CD14-positive monocyte (primary cell): Measurements from ENCODE around the gene EVX1. TPM values are rescaled to one million over a fixed set of nuclear protein-coding genes. Genes with fewer than 3 reads are reported as not detected.

Experiments
- DNase-seq, 3 donors: peaks; one replicate each; pipeline ENCODE4 v3.0.0-alpha.2; 2011 to 2022
- H2AFZ ChIP-seq: 2 replicates; pipeline ENCODE4 v1.6.0; 2012; ENCODE audit warnings: mild to moderate bottlenecking, low read depth, low read length, inconsistent platforms; ENCODE audit not compliant: insufficient read depth, poor library complexity, severe bottlenecking
- H3K27ac ChIP-seq, 2 donors: 1 replicate in 1 of 2; 2 replicates in 1 of 2; pipeline ENCODE4 v1.5.1; 2012 to 2013; ENCODE audit warnings: low read length in 2 of 2, control low read depth in 1 of 2, inconsistent platforms in 1 of 2, low read depth in 1 of 2, mild to moderate bottlenecking in 1 of 2
- H3K27me3 ChIP-seq, 2 donors: one replicate each; pipeline versions ENCODE4 v1.6.0 to v1.6.1; 2011 to 2013; ENCODE audit warnings: low read length in 2 of 2; ENCODE audit not compliant: control insufficient read depth in 2 of 2, insufficient read depth in 2 of 2
- H3K36me3 ChIP-seq, 2 donors: replicated peaks in 1 of 2; 1 replicate in 1 of 2; 2 replicates in 1 of 2; pipeline versions ENCODE4 v1.5.1 to v1.6.1; 2012 to 2013; ENCODE audit warnings: low read length in 2 of 2, control low read depth in 1 of 2, inconsistent platforms in 1 of 2, mild to moderate bottlenecking in 1 of 2; ENCODE audit not compliant: insufficient read depth in 2 of 2, control insufficient read depth in 1 of 2
- H3K4me1 ChIP-seq, 2 donors: 1 replicate in 1 of 2; 2 replicates in 1 of 2; pipeline versions ENCODE4 v1.5.1 to v1.6.1; 2012 to 2013; ENCODE audit warnings: low read length in 2 of 2, control low read depth in 1 of 2, inconsistent platforms in 1 of 2, mild to moderate bottlenecking in 1 of 2, moderate library complexity in 1 of 2; ENCODE audit not compliant: insufficient read depth in 2 of 2, control insufficient read depth in 1 of 2
- H3K4me2 ChIP-seq: replicated peaks from 2 replicates; pipeline ENCODE3; 2012; ENCODE audit warnings: low read length, moderate library complexity, mild to moderate bottlenecking; ENCODE audit not compliant: poor library complexity, severe bottlenecking; ENCODE audit errors: extremely low read depth
- H3K4me3 ChIP-seq, 3 experiments: fragments of 200-600 bp in 1 of 3; sonication (generic) in 1 of 3; replicated peaks in 1 of 3; 1 replicate in 2 of 3; 2 replicates in 1 of 3; pipeline ENCODE4 v1.5.1; 2011 to 2013; ENCODE audit warnings: low read length in 3 of 3, mild to moderate bottlenecking in 3 of 3, control low read depth in 2 of 3, low read depth in 2 of 3, inconsistent platforms in 1 of 3, moderate library complexity in 1 of 3
- H3K79me2 ChIP-seq: 2 replicates; pipeline ENCODE4 v1.6.0; 2012; ENCODE audit warnings: mild to moderate bottlenecking, control low read depth, inconsistent platforms, low read length, moderate library complexity; ENCODE audit not compliant: insufficient read depth
- H3K9ac ChIP-seq: 2 replicates; pipeline ENCODE4 v1.6.0; 2017; ENCODE audit warnings: low read length, mild to moderate bottlenecking; ENCODE audit not compliant: insufficient read depth, poor library complexity, severe bottlenecking
- H3K9me3 ChIP-seq, 2 donors: replicated peaks in 1 of 2; 1 replicate in 1 of 2; 2 replicates in 1 of 2; pipeline versions ENCODE4 v1.5.1 to v1.6.1; 2012 to 2013; ENCODE audit warnings: low read length in 2 of 2, control low read depth in 1 of 2; ENCODE audit not compliant: control insufficient read depth in 1 of 2, insufficient read depth in 1 of 2
- H4K20me1 ChIP-seq: 2 replicates; pipeline ENCODE4 v1.6.0; 2012; ENCODE audit warnings: mild to moderate bottlenecking, low read length, control low read depth, moderate library complexity; ENCODE audit not compliant: insufficient read depth
- H3K27ac Mint-ChIP-seq, 7 donors: one replicate each; pipeline ENCODE4 v1.8.0; 2020; ENCODE audit warnings: mild to moderate bottlenecking in 7 of 7, mixed read lengths in 7 of 7, moderate library complexity in 6 of 7, inconsistent platforms in 2 of 7
- H3K27me3 Mint-ChIP-seq, 3 donors: one replicate each; pipeline ENCODE4 v1.8.0; 2021 to 2022; ENCODE audit warnings: low read depth in 3 of 3, mild to moderate bottlenecking in 3 of 3, mixed read lengths in 3 of 3, moderate library complexity in 3 of 3, inconsistent platforms in 1 of 3
- H3K36me3 Mint-ChIP-seq, 2 donors: one replicate each; pipeline ENCODE4 v1.8.0; 2020; ENCODE audit warnings: mixed read lengths in 2 of 2, inconsistent platforms in 1 of 2, mild to moderate bottlenecking in 1 of 2
- H3K4me1 Mint-ChIP-seq: one replicate; pipeline ENCODE4 v1.8.0; 2020; ENCODE audit warnings: mild to moderate bottlenecking, mixed read lengths
- H3K4me3 Mint-ChIP-seq, 2 donors: one replicate each; pipeline ENCODE4 v1.8.0; 2020; ENCODE audit warnings: mild to moderate bottlenecking in 2 of 2, mixed read lengths in 2 of 2, moderate library complexity in 1 of 2
- H3K9me3 Mint-ChIP-seq, 7 donors: one replicate each; pipeline ENCODE4 v1.8.0; 2020 to 2022; ENCODE audit warnings: mixed read lengths in 7 of 7, mild to moderate bottlenecking in 6 of 7, moderate library complexity in 6 of 7, inconsistent platforms in 2 of 7
- WGBS: methylation state at CpG from one replicate; pipeline ENCODE4 v1.1.5; 2013; ENCODE audit warnings: missing lambda C conversion rate; ENCODE audit not compliant: insufficient coverage; 5-methylcytosine and 5-hydroxymethylcytosine counted together
- intact Hi-C, 2 donors: fragments of 100-400 bp; cut with micrococcal nuclease; formaldehyde crosslinking; loops; one replicate each; pipeline versions ENCODE4 v1.15.0 to v1.15.1; 2023
- polyA plus RNA-seq, 3 donors: library from polyadenylated mRNA; depleted of rRNA in 1 of 3; unstranded in 2 of 3; stranded (reverse) in 1 of 3; fragments of 300-500 nt in 2 of 3; fragments of >200 nt in 1 of 3; fragmentation: Illumina TruSeq in 2 of 3; gene quantifications; 1 replicate in 2 of 3; 2 replicates in 1 of 3; pipeline ENCODE4 v1.2.3, GENCODE V29; 2012 to 2021
- TF ChIP-seq, protein P1 (sequence below): fragments of 200-600 bp; IDR thresholded peaks from one replicate; pipeline ENCODE4 v1.8.0; 2022; ENCODE audit warnings: antibody characterized with exemption, mild to moderate bottlenecking

Gene EVX1
- polyA plus RNA-seq, 3 donors: not detected

DNA sequence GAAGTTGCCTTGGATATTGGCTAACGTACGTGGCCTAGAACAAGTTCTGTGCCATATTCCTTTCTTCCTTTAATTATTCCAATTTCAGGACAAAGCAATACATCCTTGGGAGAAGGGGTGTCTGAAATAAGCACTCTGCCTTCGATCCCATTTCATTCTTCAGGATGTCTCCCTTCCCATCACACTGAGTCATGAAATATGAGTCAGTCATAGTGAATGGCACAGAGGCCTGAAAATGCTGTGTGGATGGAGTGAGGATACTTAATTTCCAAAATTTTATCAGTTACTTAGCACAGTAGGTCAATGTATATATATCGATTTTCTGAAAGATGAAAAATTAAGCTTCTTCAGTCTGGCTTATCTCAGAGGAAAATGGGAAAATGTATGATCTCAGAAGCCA is 19.5 kb downstream of the EVX1 start:
- H3K36me3 ChIP-seq: no peaks in the 10 kb centered on the region
- no peak overlapping the region for H2AFZ ChIP-seq
- H3K9ac ChIP-seq: no peak overlapping the region
- no peak overlapping the region for H3K4me2 ChIP-seq
- peaks cover 10 to 38% of the 10 kb centered on the region in 2 donors for H3K27me3 ChIP-seq
- DNase-seq: no peak
- no CpG with 5 or more reads among the region's 4 CpGs for WGBS
- no peak overlapping the region for H3K27ac Mint-ChIP-seq
- no peak overlapping the region for H3K4me3 Mint-ChIP-seq
- H3K36me3 Mint-ChIP-seq: no peaks in the 10 kb centered on the region
- peaks cover 41 to 51% (median 41%) of the 10 kb centered on the region in 3 donors for H3K27me3 Mint-ChIP-seq
- H3K9me3 ChIP-seq: no peaks in the 10 kb centered on the region
- no peak overlapping the region for H3K27ac ChIP-seq
- H3K4me1 ChIP-seq: no peaks in the 10 kb centered on the region
- H3K4me3 ChIP-seq: no peak overlapping the region
- no peaks in the 10 kb centered on the region for H4K20me1 ChIP-seq
- no peaks in the 10 kb centered on the region for H3K79me2 ChIP-seq
- intact Hi-C loops: no loop called here
- H3K4me1 Mint-ChIP-seq: no peaks in the 10 kb centered on the region
- TF ChIP-seq, protein P1, sequence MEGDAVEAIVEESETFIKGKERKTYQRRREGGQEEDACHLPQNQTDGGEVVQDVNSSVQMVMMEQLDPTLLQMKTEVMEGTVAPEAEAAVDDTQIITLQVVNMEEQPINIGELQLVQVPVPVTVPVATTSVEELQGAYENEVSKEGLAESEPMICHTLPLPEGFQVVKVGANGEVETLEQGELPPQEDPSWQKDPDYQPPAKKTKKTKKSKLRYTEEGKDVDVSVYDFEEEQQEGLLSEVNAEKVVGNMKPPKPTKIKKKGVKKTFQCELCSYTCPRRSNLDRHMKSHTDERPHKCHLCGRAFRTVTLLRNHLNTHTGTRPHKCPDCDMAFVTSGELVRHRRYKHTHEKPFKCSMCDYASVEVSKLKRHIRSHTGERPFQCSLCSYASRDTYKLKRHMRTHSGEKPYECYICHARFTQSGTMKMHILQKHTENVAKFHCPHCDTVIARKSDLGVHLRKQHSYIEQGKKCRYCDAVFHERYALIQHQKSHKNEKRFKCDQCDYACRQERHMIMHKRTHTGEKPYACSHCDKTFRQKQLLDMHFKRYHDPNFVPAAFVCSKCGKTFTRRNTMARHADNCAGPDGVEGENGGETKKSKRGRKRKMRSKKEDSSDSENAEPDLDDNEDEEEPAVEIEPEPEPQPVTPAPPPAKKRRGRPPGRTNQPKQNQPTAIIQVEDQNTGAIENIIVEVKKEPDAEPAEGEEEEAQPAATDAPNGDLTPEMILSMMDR: no peak
- peaks cover 0 to 9% (median 1%) of the 10 kb centered on the region in 7 donors for H3K9me3 Mint-ChIP-seq

DNA sequence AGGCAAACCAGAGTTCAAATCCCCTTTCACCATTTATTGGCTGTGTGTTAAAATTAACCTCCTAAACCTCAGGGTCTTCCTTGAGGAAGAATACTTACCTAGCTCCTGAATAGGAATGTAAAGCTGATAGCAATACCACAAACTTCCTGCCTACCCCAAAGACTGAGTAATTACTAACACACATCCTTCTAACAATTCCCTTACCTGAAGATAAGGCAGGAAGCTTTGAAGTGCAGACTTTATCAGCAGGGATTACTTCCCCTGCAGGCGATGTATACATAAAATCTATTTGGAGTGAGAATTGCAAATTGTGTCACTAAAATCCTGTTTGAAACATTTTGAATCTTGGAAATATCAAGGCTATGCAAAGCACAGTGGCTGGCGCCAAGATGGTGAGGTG is 21.2 kb downstream of the EVX1 start:
- intact Hi-C loops: no loop called here
- Mint-ChIP-seq H3K4me3 (no peak overlapping the region), H3K27ac (no peak overlapping the region), H3K27me3 (peaks cover 33 to 46% (median 36%) of the 10 kb centered on the region in 3 donors), H3K36me3 (no peaks in the 10 kb centered on the region), H3K9me3 (peaks cover 0 to 19% (median 2%) of the 10 kb centered on the region in 7 donors), H3K4me1 (no peaks in the 10 kb centered on the region)
- no peaks in the 10 kb centered on the region for H4K20me1 ChIP-seq
- no CpG with 5 or more reads among the region's 2 CpGs for WGBS
- DNase-seq: no peak
- no peak overlapping the region for H2AFZ ChIP-seq
- no peak overlapping the region for H3K9ac ChIP-seq
- H3K27ac ChIP-seq: no peak overlapping the region
- no peaks in the 10 kb centered on the region for H3K9me3 ChIP-seq
- H3K36me3 ChIP-seq: no peaks in the 10 kb centered on the region
- TF ChIP-seq, protein P1: no peak
- H3K4me2 ChIP-seq: no peak overlapping the region
- peaks cover 8 to 28% of the 10 kb centered on the region in 2 donors for H3K27me3 ChIP-seq
- H3K79me2 ChIP-seq: no peaks in the 10 kb centered on the region
- H3K4me3 ChIP-seq: no peak overlapping the region
- H3K4me1 ChIP-seq: no peaks in the 10 kb centered on the region
